GM20000 (cell line): ENCODE results near the gene CFAP43.

Experiments used
- DNase-seq: peaks from one replicate; pipeline ENCODE4 v3.0.0; 2012; ENCODE audit warnings: low spot score
- TF ChIP-seq, protein P1 (sequence below): IDR thresholded peaks from 2 replicates; pipeline ENCODE4 v1.5.1; 2012; ENCODE audit warnings: mild to moderate bottlenecking, control low read depth; ENCODE audit errors: extremely low read depth, missing control alignments

CFAP43 gene

GRCh38 chr10:104273899-104274575 lies 41.9 kb upstream of the CFAP43 start:
- TF ChIP-seq, protein P1, sequence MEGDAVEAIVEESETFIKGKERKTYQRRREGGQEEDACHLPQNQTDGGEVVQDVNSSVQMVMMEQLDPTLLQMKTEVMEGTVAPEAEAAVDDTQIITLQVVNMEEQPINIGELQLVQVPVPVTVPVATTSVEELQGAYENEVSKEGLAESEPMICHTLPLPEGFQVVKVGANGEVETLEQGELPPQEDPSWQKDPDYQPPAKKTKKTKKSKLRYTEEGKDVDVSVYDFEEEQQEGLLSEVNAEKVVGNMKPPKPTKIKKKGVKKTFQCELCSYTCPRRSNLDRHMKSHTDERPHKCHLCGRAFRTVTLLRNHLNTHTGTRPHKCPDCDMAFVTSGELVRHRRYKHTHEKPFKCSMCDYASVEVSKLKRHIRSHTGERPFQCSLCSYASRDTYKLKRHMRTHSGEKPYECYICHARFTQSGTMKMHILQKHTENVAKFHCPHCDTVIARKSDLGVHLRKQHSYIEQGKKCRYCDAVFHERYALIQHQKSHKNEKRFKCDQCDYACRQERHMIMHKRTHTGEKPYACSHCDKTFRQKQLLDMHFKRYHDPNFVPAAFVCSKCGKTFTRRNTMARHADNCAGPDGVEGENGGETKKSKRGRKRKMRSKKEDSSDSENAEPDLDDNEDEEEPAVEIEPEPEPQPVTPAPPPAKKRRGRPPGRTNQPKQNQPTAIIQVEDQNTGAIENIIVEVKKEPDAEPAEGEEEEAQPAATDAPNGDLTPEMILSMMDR: no peak
- DNase-seq: no peak

DNA sequence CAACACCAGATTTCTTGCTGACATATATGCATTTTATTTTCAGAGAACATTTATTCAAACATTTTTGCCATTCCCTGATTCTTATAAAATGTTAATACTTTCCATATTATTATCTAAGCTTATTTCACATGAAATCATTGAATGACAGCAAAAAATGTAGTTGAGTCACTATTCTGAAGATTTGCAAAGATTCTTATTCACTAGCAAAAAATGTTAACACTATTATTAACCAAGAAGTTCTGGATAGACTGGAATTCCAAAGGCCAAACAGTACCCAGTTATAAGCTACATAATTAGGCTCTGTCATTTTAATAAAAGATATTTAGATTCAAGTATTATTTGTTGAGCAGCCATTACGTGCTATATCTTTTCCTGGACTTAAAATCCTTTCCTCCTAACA lies 41.1 kb upstream of the CFAP43 start:
- DNase-seq: no peak
- TF ChIP-seq, protein P1: no peak

DNA sequence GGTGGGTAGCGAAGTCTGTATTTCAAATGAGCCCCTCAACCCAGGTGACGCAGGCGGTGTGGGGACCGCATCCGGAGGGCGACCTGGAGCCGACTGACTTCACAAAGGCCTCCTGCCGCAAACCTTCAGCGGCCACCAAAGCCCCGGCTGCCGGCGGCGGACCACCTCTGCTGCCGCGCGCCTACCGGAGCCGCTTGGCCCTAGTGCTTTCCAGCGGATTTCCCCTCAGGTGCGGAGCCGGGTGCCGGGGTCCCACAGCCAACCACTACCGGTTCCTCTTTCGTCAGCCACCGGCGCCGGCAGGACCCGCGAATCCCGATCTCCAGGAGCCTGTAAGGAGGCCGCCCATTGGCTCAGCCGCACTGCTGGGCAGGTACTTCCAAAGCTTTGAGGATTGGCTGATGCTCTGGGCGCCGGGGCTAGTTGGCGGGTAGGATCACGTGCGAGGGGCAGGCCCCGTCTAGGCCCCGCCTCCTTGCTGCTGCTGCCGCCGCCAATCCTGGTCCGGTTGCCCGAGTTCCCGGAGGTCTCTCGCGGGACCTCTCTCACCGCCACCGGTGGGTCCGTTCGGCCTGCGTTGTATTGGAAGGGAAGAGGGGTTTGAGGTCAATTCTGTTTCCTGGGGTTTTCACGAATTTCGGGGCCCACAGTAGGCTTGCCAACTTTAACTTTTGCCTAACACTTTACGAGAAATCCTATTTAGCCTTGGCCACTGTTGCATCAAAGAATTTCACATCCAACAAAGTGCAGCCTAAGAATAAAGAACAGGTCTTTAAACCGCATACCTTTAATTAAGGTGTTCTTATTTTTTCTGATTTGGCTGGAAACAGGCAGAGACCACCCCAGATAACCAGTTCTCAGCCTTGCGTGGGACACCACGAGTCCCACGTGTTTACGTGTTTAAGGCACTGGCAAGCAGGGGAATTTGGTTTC lies 36.8 kb upstream of the CFAP43 start, which contains the start of gene GSTO2:
GSTO2 (plus strand) TSS at position 472 of the 933 bp plus-strand sequence. CDS start 5,732 bp downstream, outside the sequence.
- TF ChIP-seq, protein P1: no peak
- DNase-seq: peak; percentile 99

- TF ChIP-seq, protein P1: no peak
- DNase-seq: no peak
Observed at GRCh38 chr10:104268405-104268712, 36.2 kb upstream of the CFAP43 start.

DNA sequence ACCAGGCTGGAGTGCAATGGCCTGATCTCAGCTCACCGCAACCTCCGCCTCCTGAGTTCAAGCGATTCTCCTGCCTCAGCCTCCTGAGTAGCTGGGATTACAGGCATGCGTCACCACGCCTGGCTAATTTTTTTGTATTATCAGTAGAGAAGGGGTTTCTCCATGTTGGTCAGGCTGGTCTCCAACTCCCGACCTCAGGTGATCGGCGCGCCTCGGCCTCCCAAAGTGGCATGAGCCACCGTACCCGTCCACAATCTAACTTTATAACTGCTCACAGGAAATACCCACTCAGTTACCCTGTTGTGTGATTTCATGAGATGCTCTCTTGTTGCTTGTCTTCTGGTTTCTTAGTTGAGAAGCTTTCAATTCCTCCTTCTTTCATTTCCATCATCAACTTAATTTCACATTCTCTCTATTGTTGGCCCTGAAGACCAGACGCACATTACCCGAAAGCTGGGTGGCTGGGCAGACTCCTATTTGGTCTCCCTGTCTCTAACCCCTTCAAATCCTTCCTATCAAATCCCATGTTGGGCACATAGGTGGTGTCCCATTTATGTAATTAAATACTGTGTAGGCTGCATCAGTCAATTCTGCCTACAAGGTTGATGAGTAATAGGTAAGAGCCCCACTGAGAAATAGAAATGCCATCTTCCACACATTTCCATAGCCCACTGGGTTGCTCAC lies 35.7 kb upstream of the CFAP43 start:
- TF ChIP-seq, protein P1: no peak
- DNase-seq: no peak

DNA sequence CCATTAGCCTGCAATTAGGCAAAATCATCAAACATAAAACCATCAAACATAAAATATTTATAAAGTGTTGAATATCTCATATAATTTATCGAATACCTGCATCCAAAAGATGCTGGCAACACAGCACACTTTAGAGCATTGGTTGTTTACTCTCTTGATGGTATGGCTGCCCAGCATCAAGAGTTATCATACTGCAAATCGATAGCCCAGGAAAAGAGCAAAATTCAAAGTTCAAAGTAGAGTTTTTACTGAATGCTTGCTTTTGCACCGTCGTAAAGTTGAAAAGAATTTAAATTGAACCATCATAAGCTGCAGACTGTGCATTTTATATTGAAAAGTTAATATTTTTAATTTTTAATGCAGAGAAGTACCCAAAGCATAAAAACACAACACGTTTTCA lies 32.6 kb upstream of the CFAP43 start:
- no peak for DNase-seq
- TF ChIP-seq, protein P1: no peak
